Activated effector memory CD4-positive, alpha-beta T cell treated with anti-CD3 and anti-CD28 coated beads, Interleukin-2, amount 50 U/mL, for 16 hours (primary cell): ENCODE results near the gene PEMT.

Experiments
- DNase-seq: peaks from one replicate; pipeline ENCODE4 v3.0.0-alpha.2; 2020

Gene PEMT

GRCh38 chr17:17570140-17570797 is 21.2 kb downstream of the PEMT start:
- DNase-seq: no peak

- no peak for DNase-seq
Observed at GRCh38 chr17:17569691-17570090, 21.8 kb downstream of the PEMT start.

- DNase-seq: peak; percentile 78
Observed at GRCh38 chr17:17568772-17569195, 22.7 kb downstream of the PEMT start.

- DNase-seq: no peak
Observed at GRCh38 chr17:17567631-17568030, 23.9 kb downstream of the PEMT start.

- no peak for DNase-seq
Observed at GRCh38 chr17:17566896-17567513, 24.5 kb downstream of the PEMT start.

- no peak for DNase-seq
Observed at GRCh38 chr17:17565471-17566339, 25.8 kb downstream of the PEMT start.

- no peak for DNase-seq
Observed at GRCh38 chr17:17564896-17565295, 26.6 kb downstream of the PEMT start.

GRCh38 chr17:17564323-17564722 is 27.2 kb downstream of the PEMT start:
- DNase-seq: no peak

GRCh38 chr17:17563530-17563929 is 28.0 kb downstream of the PEMT start:
- no peak for DNase-seq

- DNase-seq: no peak
Observed at GRCh38 chr17:17562146-17562511, 29.4 kb downstream of the PEMT start.

- DNase-seq: no peak
Observed at GRCh38 chr17:17561408-17562145, 29.9 kb downstream of the PEMT start.

- no peak for DNase-seq
Observed at GRCh38 chr17:17560975-17561374, 30.5 kb downstream of the PEMT start.

- DNase-seq: no peak
Observed at GRCh38 chr17:17560167-17560566, 31.3 kb downstream of the PEMT start.

GRCh38 chr17:17559164-17559563 is 32.3 kb downstream of the PEMT start:
- DNase-seq: no peak

GRCh38 chr17:17558431-17558830 is 33.1 kb downstream of the PEMT start:
- DNase-seq: no peak

- DNase-seq: no peak
Observed at GRCh38 chr17:17557796-17558195, 33.7 kb downstream of the PEMT start.

- DNase-seq: no peak
Observed at GRCh38 chr17:17556671-17557070, 34.8 kb downstream of the PEMT start.

GRCh38 chr17:17555906-17556305 is 35.6 kb downstream of the PEMT start:
- no peak for DNase-seq

GRCh38 chr17:17555151-17555550 is 36.4 kb downstream of the PEMT start:
- DNase-seq: no peak

- DNase-seq: no peak
Observed at GRCh38 chr17:17554266-17554665, 37.2 kb downstream of the PEMT start.

GRCh38 chr17:17553217-17554195 is 38.0 kb downstream of the PEMT start:
- no peak for DNase-seq
